Cardiac muscle cell (in vitro differentiated cells and primary cell): ENCODE measurements around the gene HYKK. TPM values are rescaled to one million over a fixed set of nuclear protein-coding genes. Genes with fewer than 3 reads are reported as not detected.
"Not testable (repeated sequence)": the region's sequence is repeated elsewhere in the genome, so short reads cannot be mapped to it uniquely, and the experiment has no call there.

Experiments used
- DNase-seq, 2 donors: peaks; one replicate each; pipeline versions ENCODE4 v3.0.0 to v3.0.0-alpha.2; 2010 to 2017; ENCODE audit warnings: low read depth in 1 of 2, low spot score in 1 of 2
- H3K27ac ChIP-seq: fragments of 200-600 bp; sonication (generic); 2 replicates; pipeline ENCODE4 v1.5.1; 2016
- H3K27me3 ChIP-seq: fragments of 200-600 bp; sonication (generic); 2 replicates; pipeline ENCODE4 v1.6.0; 2016; ENCODE audit warnings: control low read depth
- H3K36me3 ChIP-seq: fragments of 200-600 bp; sonication (generic); 2 replicates; pipeline ENCODE4 v1.5.1; 2016; ENCODE audit warnings: control low read depth
- H3K4me1 ChIP-seq: fragments of 200-600 bp; sonication (generic); 2 replicates; pipeline ENCODE4 v1.8.1; 2017; ENCODE audit warnings: low read depth, mild to moderate bottlenecking, mixed run types
- H3K4me3 ChIP-seq: fragments of 200-600 bp; sonication (generic); 2 replicates; pipeline ENCODE4 v1.5.1; 2016; ENCODE audit warnings: mild to moderate bottlenecking
- H3K9me3 ChIP-seq: fragments of 200-600 bp; sonication (generic); 2 replicates; pipeline ENCODE4 v1.5.1; 2017; ENCODE audit warnings: low read depth, mild to moderate bottlenecking, control low read depth
- polyA plus RNA-seq: library from polyadenylated mRNA; unstranded; fragments of >200 nt; fragmentation: Nextera tagmentation; extraction: Ambion mirVana; gene quantifications from 2 replicates; pipeline ENCODE4 v1.2.1, GENCODE V29; 2016
- total RNA-seq: library from RNA; depleted of rRNA; stranded (reverse); fragments of >200 nt; gene quantifications from 2 replicates; pipeline ENCODE4 v1.2.3, GENCODE V29; 2016
- TF ChIP-seq, protein P1 (sequence below): IDR thresholded peaks from 2 replicates; pipeline ENCODE4 v1.5.1; 2012; ENCODE audit warnings: low read depth, mild to moderate bottlenecking, low read length

Gene HYKK
- total and polyA plus RNA-seq, 2 experiments from 2014 or later, result 6.4 to 9.2 TPM

DNA sequence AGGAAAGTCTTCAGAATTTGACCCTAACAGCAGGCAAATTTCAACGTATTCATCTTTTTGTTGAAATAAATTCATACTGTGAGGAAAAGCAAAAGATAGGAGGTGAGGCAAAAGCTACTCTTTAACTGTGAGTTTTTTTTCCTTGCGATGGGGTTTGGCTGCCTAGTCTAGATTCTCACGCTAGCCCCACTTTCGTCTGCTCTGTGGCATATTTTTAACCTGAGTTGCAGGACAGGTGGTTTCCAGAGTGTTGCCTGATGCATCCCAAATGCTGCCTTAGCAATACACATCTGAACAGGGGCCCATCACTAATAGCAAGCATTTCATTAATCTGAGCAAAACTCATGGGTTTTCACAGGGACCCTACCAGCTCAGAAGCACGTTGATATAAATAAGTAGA lies 44.5 kb downstream of the HYKK start:
- H3K36me3 ChIP-seq, result peaks cover 35% of the 10 kb centered on the region
- no peak for DNase-seq
- TF ChIP-seq, protein P1, sequence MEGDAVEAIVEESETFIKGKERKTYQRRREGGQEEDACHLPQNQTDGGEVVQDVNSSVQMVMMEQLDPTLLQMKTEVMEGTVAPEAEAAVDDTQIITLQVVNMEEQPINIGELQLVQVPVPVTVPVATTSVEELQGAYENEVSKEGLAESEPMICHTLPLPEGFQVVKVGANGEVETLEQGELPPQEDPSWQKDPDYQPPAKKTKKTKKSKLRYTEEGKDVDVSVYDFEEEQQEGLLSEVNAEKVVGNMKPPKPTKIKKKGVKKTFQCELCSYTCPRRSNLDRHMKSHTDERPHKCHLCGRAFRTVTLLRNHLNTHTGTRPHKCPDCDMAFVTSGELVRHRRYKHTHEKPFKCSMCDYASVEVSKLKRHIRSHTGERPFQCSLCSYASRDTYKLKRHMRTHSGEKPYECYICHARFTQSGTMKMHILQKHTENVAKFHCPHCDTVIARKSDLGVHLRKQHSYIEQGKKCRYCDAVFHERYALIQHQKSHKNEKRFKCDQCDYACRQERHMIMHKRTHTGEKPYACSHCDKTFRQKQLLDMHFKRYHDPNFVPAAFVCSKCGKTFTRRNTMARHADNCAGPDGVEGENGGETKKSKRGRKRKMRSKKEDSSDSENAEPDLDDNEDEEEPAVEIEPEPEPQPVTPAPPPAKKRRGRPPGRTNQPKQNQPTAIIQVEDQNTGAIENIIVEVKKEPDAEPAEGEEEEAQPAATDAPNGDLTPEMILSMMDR, result no peak
- H3K27me3 ChIP-seq, result no peaks in the 10 kb centered on the region
- no peaks in the 10 kb centered on the region for H3K4me1 ChIP-seq
- no peak overlapping the region for H3K27ac ChIP-seq
- H3K4me3 ChIP-seq, result no peak overlapping the region
- no peaks in the 10 kb centered on the region for H3K9me3 ChIP-seq

DNA sequence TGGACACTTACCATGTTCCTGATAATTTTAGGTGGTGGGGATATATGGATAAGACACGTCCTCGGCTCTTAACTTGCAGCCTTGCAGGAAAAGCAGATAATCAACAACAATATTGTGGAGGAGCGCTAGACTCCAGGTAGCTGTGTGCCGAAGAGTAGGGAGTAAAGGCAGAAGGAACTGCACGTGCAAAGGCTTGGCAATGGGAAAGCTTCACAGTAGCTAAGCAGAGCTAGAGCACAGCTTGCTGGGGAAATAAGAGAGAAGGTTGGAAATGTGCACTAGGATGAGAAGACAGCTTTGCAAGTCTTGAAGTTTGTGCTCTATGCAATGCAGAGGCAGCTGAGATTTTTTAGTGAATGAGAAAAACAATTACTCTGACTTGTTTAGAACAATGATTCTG lies 45.2 kb downstream of the HYKK start:
- no peak for DNase-seq
- Histone ChIP-seq H3K27me3 (no peaks in the 10 kb centered on the region), H3K27ac (no peak overlapping the region), H3K9me3 (no peaks in the 10 kb centered on the region), H3K36me3 (peaks cover 29% of the 10 kb centered on the region), H3K4me3 (no peak overlapping the region), H3K4me1 (no peaks in the 10 kb centered on the region)
- TF ChIP-seq, protein P1, result no peak

DNA sequence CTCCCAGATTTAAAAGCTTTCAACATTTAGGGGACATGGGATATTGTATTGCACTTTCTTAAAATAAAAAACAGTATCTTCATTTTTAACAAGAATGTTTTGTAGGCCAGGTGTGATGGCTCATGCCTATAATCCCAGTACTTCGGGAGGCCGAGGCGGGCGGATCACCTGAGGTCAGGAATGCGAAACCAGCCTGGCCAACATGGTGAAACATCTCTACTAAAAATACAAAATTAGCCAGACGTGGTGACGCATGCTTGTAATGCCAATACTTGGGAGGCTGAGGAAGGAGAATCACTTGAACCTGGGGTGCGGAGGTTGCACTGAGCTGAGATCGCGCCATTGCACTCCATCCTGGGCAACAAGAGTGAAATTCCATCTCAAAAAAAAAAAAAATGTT lies 52.8 kb downstream of the HYKK start:
- not testable (repeated sequence) for H3K27me3 ChIP-seq, H3K4me1 ChIP-seq, H3K36me3 ChIP-seq, DNase-seq, H3K4me3 ChIP-seq, H3K27ac ChIP-seq, H3K9me3 ChIP-seq

DNA sequence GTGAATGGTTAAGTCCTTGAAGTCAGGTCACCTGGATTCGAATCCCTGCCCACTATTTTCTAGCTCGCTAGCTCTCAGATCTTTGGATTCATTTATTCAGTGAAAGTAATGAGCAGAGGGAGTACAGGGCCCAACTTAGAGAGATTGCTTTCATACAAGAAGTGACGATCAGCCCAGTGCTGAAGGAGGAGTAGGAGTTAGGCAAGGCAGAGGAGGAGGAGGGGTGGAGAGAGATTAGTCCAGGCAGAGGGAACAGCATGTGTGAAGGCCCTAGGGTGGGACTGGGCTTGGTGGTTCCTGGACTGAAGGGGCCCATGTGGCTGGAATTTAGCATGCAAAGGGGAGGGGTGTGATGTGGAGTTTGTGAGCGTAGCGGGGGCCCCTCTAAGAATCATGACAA lies 54.1 kb downstream of the HYKK start:
- no peaks in the 10 kb centered on the region for H3K27me3 ChIP-seq
- H3K9me3 ChIP-seq, result no peaks in the 10 kb centered on the region
- TF ChIP-seq, protein P1, result no peak
- no peak overlapping the region for H3K4me3 ChIP-seq
- H3K4me1 ChIP-seq, result no peaks in the 10 kb centered on the region
- DNase-seq, result no peak
- no peaks in the 10 kb centered on the region for H3K36me3 ChIP-seq
- H3K27ac ChIP-seq, result no peak overlapping the region

DNA sequence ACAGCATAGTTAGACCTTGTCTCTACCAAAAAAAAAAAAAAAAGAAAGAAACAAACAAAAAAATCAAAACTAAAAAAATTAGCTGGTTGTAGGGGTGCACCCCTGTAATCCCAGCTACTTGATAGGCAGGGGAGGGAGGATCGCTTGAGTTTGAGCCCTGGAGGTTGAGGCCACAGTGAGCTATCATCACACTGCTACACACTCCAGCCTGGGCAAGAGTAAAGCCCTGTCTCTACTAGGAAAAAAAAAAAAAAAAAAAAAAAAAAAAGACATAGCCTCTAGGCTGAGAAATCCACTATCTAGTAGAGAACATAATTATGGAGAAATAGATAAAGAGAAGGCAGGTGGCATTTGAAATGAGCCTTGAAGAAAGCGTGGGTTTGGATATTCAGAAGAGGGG lies 55.7 kb downstream of the HYKK start:
- DNase-seq, result no peak
- no peaks in the 10 kb centered on the region for H3K27me3 ChIP-seq
- TF ChIP-seq, protein P1, result no peak
- no peak overlapping the region for H3K27ac ChIP-seq
- no peak overlapping the region for H3K4me3 ChIP-seq
- no peaks in the 10 kb centered on the region for H3K9me3 ChIP-seq
- no peaks in the 10 kb centered on the region for H3K4me1 ChIP-seq
- no peaks in the 10 kb centered on the region for H3K36me3 ChIP-seq

DNA sequence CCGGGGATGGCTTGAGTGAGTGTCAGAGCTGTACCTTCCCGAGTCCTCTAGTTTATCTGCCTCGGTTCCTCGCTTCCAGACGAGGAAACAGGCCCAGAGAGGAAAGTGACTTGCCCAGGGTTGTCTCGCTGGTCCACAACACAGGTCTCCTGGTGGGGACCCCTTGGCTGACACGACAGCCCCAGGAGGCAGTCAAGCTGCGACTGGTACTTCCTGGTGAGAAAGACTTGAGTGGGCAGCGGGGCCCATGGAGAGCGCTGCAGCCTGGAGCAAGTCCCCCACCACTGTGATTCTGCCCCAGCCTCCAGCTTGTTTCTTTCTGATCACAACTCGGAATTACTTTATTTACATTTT lies 57.3 kb downstream of the HYKK start:
- no peaks in the 10 kb centered on the region for H3K27me3 ChIP-seq
- H3K27ac ChIP-seq, result no peak overlapping the region
- no peak for DNase-seq
- no peaks in the 10 kb centered on the region for H3K4me1 ChIP-seq
- H3K4me3 ChIP-seq, result no peak overlapping the region
- TF ChIP-seq, protein P1, result no peak
- no peaks in the 10 kb centered on the region for H3K9me3 ChIP-seq
- H3K36me3 ChIP-seq, result no peaks in the 10 kb centered on the region
